Activated CD8-positive, alpha-beta T cell treated with anti-CD3 and anti-CD28 coated beads, Interleukin-2, amount 10 ng/mL, durations not matched to agents 7 days and 5 days (primary cell): Measurements from ENCODE around the gene ZDHHC6. TPM values are rescaled to one million over a fixed set of nuclear protein-coding genes. Genes with fewer than 3 reads are reported as not detected.
"Not testable (repeated sequence)": the region's sequence is repeated elsewhere in the genome, so short reads cannot be mapped to it uniquely, and the experiment has no call there.

Experiments used
- ATAC-seq: fragments of 150-1000 bp; cut with Tn5 transposase; one replicate; pipeline ENCODE4 v1.10.0; 2021; ENCODE audit warnings: moderate library complexity
- CTCF ChIA-PET: fragments of 350-600 bp; sonication (Branson Sonifier 250); formaldehyde crosslinking; loops from one replicate; lab custom pipeline; 2021; ENCODE audit warnings: antibody characterized with exemption; lab: Charles Lee
- POLR2A ChIA-PET: fragments of 350-600 bp; sonication (Branson Sonifier 250); formaldehyde crosslinking; loops from one replicate; lab custom pipeline; 2021; ENCODE audit warnings: antibody characterized with exemption; lab: Charles Lee
- DNase-seq: peaks from one replicate; pipeline ENCODE4 v3.0.0-alpha.2; 2020
- H3K27ac Mint-ChIP-seq: one replicate; pipeline ENCODE4 v1.8.0; 2021; ENCODE audit warnings: mild to moderate bottlenecking, mixed read lengths
- H3K27me3 Mint-ChIP-seq: one replicate; pipeline ENCODE4 v1.8.0; 2021; ENCODE audit warnings: low read depth, mixed read lengths
- H3K36me3 Mint-ChIP-seq: one replicate; pipeline ENCODE4 v1.8.0; 2021; ENCODE audit warnings: low read depth, mixed read lengths
- H3K4me1 Mint-ChIP-seq: one replicate; pipeline ENCODE4 v1.8.0; 2021; ENCODE audit warnings: low read depth, mixed read lengths
- H3K4me3 Mint-ChIP-seq: one replicate; pipeline ENCODE4 v1.8.0; 2021; ENCODE audit warnings: mild to moderate bottlenecking, mixed read lengths
- H3K9me3 Mint-ChIP-seq: one replicate; pipeline ENCODE4 v1.8.0; 2022; ENCODE audit warnings: mixed read lengths; ENCODE audit not compliant: insufficient read depth
- total RNA-seq, 2 experiments: library from RNA; stranded (reverse); gene quantifications; one replicate each; pipeline ENCODE4 v1.2.3, GENCODE V29; 2021

Gene ZDHHC6
- total RNA-seq, 2 experiments from 2014 or later = 49.0 to 51.5 TPM

DNA sequence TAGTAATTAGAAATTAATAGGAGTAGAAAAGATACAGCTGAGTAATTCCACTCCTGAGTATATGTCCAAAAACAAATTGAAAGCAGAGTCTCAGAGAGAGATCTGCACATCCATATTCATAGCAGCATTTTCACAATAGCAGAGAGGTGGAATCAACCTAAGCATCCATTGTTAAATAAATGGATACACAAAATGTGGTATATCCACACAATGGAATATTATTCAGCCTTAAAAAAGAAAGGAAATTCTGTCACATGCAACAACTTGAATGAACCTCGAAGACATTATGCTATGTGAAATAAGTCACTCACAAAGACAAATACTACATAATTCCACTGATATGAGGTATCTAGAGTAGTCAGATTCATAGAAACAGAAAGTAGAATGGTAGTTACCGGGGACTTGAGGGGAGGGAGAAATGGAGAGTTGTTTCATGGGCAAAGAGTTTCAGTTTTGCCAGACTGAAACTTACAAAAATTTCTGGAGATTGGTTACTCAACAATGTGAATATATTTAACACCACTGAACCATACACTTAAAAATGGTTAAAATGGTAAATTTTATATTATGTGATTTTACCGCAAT lies 18.7 kb upstream of the ZDHHC6 start:
- ChIA-PET POLR2A (interaction anchor here (1.5 kb wide), 1 partner anchor 18 kb away, joined by 5 read pairs; the partner anchor contains the start of genes VTI1A and ZDHHC6), CTCF (interaction anchor here (0.6 kb wide), 1 partner anchor 332 kb away, joined by 3 read pairs; no protein-coding TSS in a partner anchor)
- no peak overlapping the region for H3K27ac Mint-ChIP-seq

DNA sequence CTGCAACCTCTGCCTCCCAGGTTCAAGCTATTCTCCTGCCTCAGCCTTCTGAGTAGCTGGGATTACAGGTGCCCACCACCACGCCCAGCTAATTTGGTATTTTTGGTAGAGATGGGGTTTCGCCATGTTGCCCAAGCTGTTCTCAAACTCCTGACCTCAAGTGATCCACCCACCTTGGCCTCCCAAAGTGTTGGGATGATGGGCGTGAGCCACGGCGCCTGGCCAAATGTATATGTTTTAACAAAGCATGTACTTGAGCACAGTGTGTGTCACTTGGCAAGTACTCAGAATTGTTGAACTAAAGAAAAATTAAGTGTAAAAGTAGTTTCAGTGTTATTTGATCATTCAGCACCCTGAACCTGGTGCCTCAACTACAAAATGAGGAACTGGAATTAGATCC lies 17.4 kb upstream of the ZDHHC6 start:
- not testable (repeated sequence) for DNase-seq, H3K4me1 Mint-ChIP-seq, H3K27me3 Mint-ChIP-seq, ATAC-seq, H3K4me3 Mint-ChIP-seq, H3K9me3 Mint-ChIP-seq, H3K27ac Mint-ChIP-seq
- ChIA-PET CTCF (interaction anchor here (2.0 kb wide), 1 partner anchor 8 kb away, joined by 11 read pairs; no protein-coding TSS in a partner anchor), POLR2A (interaction anchor here (1.5 kb wide), 1 partner anchor 17 kb away, joined by 5 read pairs; the partner anchor contains the start of genes VTI1A and ZDHHC6)
- H3K36me3 Mint-ChIP-seq = peaks cover 40% of the 10 kb centered on the region

More for the DNA sequence above, 18.7 kb upstream of the ZDHHC6 start:
- H3K27me3 Mint-ChIP-seq = no peaks in the 10 kb centered on the region
- H3K9me3 Mint-ChIP-seq = no peaks in the 10 kb centered on the region
- H3K36me3 Mint-ChIP-seq = peaks cover 36% of the 10 kb centered on the region
- peaks cover 2% of the 10 kb centered on the region for H3K4me1 Mint-ChIP-seq
- DNase-seq (no peak), ATAC-seq (no peak)
- H3K4me3 Mint-ChIP-seq = no peak overlapping the region

DNA sequence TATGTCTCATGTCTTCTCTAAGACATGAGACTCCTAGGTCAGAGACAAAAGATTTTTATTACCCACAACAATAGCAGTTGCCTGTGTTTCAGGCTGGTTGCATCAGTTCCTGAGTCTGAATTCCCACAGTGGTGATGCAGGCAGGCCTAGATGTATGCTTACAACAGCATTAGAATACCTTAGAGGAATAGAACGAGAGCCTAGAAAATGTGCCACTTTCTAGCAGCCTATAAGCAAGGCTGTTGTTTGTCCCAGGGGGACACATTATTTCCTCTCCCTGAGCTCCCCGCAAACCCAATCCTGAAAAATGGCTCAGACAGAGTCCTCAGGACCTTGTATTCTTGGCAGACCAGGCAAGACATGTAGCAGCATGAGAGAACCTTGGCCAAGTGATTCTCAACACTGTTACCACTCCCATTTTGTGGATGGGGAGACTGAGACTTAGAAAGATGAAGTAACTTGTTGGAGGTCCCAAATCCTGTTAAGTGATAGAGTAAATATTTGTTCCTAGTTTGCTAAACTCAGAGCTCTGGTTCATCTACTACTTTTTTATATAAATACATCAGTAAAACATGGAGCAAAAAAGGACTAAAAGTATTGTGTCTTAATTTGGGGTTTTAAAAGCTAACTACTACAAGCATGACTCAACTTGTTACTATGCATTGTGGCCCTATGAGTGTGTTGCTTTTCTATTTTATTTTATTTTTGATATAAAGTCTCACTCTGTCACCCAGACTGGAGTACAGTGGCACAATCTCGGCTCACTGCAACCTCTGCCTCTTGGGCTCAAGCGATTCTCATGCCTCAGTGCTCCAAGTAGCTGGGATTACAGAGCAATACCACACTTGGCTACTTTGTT lies 14.5 kb upstream of the ZDHHC6 start:
- H3K4me1 Mint-ChIP-seq = peaks cover 2% of the 10 kb centered on the region
- H3K36me3 Mint-ChIP-seq = peaks cover 39% of the 10 kb centered on the region
- POLR2A ChIA-PET = no interaction called here
- H3K4me3 Mint-ChIP-seq = no peak overlapping the region
- H3K27me3 Mint-ChIP-seq = no peaks in the 10 kb centered on the region
- CTCF ChIA-PET = interaction anchor here (0.5 to 2.9 kb wide), 2 partner anchors 10 to 11 kb away, joined by 4 to 14 read pairs; no protein-coding TSS in a partner anchor
- DNase-seq (peak; percentile 25), ATAC-seq (peak; percentile 42)
- H3K9me3 Mint-ChIP-seq = no peaks in the 10 kb centered on the region
- H3K27ac Mint-ChIP-seq = peak overlapping the region; percentile 6

DNA sequence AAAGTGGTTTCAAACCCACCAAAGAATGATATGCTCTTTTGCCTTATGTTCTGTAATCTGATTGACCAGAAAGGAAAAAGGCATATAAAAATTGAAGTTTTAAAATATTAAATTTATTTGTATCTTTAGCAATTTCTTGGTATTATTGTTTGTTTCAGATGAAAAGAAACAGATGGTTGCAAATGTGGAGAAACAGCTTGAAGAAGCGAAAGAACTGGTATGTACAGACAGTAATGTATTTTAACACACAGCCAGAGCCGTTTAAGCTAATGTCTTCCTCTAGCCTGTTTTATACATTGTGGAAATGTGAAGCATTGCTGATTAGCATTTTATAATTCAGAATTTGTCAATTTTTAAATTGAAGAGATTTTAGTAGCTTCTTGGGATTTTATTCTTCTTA lies 13.7 kb upstream of the ZDHHC6 start:
- DNase-seq (no peak), ATAC-seq (no peak)
- no peak overlapping the region for H3K27ac Mint-ChIP-seq
- CTCF ChIA-PET = interaction anchor here (2.9 kb wide), 1 partner anchor 12 kb away, joined by 14 read pairs; no protein-coding TSS in a partner anchor
- H3K36me3 Mint-ChIP-seq = peaks cover 37% of the 10 kb centered on the region
- H3K27me3 Mint-ChIP-seq = no peaks in the 10 kb centered on the region
- H3K9me3 Mint-ChIP-seq = no peaks in the 10 kb centered on the region
- POLR2A ChIA-PET = no interaction called here
- peaks cover 5% of the 10 kb centered on the region for H3K4me1 Mint-ChIP-seq
- H3K4me3 Mint-ChIP-seq = no peak overlapping the region

DNA sequence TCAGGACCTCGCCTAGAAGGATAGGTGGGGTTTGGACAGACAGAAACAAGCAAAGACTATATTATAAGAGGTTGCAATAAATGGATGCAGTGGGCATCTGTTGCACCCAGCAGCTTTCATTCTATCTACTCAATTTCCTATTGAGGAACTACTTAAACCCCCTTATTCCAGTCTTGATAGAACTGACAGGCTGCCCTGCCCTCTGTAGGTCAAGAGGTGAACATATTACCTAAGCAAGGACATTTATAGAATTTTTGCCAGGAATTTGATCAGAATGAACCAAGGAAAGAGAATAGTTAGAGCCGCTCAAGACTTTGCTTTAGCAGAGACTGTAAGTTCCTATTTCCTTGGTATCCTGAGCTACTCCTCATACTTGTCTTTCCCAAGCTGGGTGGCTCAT lies 9.8 kb upstream of the ZDHHC6 start:
- peaks cover 5% of the 10 kb centered on the region for H3K4me1 Mint-ChIP-seq

DNA sequence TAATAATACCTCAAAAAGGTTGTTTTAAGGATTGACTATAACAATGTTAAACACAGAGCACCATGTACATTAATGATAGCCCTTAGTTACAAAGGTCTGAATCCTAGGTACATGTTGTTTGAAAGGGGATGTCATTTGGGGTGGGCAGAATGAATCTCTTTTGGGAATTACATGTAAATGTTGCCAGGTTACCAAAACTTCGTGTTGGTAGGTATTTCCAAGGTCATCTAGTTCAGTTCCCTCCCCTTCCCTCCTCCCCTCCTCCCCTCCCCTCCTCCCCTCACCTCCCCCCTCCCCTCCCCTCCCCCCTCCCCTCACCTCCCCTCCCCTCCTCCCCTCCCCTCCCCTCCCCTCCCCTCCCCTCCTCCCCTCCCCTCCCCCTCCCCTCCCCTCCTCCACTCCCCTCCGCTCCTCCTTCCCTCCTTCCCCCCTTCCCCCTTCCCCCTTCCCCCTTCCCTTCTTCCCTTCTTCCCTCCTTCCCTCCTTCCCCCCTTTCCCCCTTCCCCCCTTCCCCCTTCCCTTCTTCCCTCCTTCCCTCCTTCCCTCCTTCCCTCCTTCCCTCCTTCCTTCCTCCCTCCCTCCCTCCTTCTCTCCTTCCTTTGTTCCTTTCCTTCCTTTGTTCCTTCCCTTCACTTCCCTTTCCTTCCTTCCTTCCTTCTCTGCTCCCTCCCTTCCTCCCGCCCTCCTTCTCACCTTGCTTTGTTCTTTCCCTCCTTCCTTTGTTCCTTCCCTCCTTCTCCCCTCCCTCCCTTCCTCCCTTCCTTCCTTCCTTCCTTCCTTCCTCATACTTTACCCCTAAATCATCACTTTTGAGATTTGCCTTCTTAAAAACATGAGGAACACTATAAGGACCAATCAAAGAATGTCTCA lies 8.4 kb upstream of the ZDHHC6 start:
- peaks cover 15% of the 10 kb centered on the region for H3K36me3 Mint-ChIP-seq
- H3K9me3 Mint-ChIP-seq = no peaks in the 10 kb centered on the region
- no peak overlapping the region for H3K27ac Mint-ChIP-seq
- POLR2A ChIA-PET = interaction anchor here (1.9 kb wide), 1 partner anchor 8 kb away, joined by 11 read pairs; the partner anchor contains the start of genes VTI1A and ZDHHC6
- no peak overlapping the region for H3K4me3 Mint-ChIP-seq
- CTCF ChIA-PET = interaction anchor here (0.9 to 1.3 kb wide), 2 partner anchors 16 to 17 kb away, joined by 4 to 7 read pairs; no protein-coding TSS in a partner anchor
- no peak for ATAC-seq
- H3K4me1 Mint-ChIP-seq = peaks cover 3% of the 10 kb centered on the region
- H3K27me3 Mint-ChIP-seq = no peaks in the 10 kb centered on the region
- DNase-seq = no peak

More for the DNA sequence above, 9.8 kb upstream of the ZDHHC6 start:
- ChIA-PET POLR2A (interaction anchor here (1.9 kb wide), 1 partner anchor 10 kb away, joined by 11 read pairs; the partner anchor contains the start of genes VTI1A and ZDHHC6), CTCF (interaction anchor here (0.8 to 1.6 kb wide), 4 partner anchors 9 to 22 kb away, joined by 3 to 5 read pairs (median 4); partner anchors contain the start of gene VTI1A)
- Mint-ChIP-seq H3K27ac (no peak overlapping the region), H3K9me3 (no peaks in the 10 kb centered on the region), H3K27me3 (no peaks in the 10 kb centered on the region), H3K36me3 (peaks cover 15% of the 10 kb centered on the region), H3K4me3 (no peak overlapping the region)
- DNase-seq (no peak), ATAC-seq (peak; percentile 49)

DNA sequence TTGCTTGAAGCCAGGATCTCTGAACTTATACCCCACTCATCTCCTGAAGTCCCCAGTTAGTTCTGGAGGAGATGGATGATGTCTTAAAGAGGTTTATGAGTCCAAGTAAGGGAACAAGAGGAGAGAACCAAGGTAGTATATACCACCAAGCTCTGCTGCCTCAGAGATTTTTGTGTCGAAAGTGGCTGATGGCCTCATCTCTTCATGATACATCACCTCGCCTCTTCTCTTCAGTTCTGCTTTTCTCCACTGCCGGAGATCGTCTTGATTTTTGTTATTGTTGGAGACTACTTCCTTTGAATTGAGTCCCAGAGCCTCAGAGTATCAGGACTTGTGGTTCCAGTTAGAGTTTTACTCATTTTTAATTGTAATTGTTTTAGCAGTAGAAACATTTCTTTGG lies 2.2 kb upstream of the ZDHHC6 start:
- ChIA-PET POLR2A (interaction anchor here (3.2 kb wide), 1 partner anchor 74 kb away, joined by 37 read pairs; the partner anchor contains the start of gene ACSL5), CTCF (interaction anchor here (1.1 to 1.9 kb wide), 3 partner anchors 13 to 26 kb away, joined by 3 to 7 read pairs (median 3); no protein-coding TSS in a partner anchor)
- Mint-ChIP-seq H3K9me3 (no peaks in the 10 kb centered on the region), H3K36me3 (peaks cover 39% of the 10 kb centered on the region), H3K27ac (no peak overlapping the region), H3K27me3 (no peaks in the 10 kb centered on the region), H3K4me1 (peaks cover 33% of the 10 kb centered on the region), H3K4me3 (peak overlapping the region; percentile 89)
- DNase-seq = no peak
- ATAC-seq = no peak

DNA sequence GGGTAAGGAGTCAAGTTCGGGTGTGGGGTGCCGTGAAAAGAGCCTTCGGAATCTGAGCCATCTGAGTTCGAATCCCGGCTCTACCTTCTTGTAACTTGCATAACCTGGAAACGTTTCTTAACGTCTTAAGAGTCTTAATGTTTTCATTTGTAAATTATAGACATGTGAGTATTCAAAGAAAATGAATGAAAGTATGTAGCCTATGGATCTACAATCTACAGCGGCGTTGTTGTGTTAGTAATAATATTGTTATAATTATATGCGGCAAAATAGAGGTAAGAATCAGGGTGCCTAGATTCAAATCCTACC lies 860 bp upstream of the ZDHHC6 start:
- Mint-ChIP-seq H3K9me3 (no peaks in the 10 kb centered on the region), H3K4me3 (peak overlapping the region; percentile 89), H3K27me3 (no peaks in the 10 kb centered on the region), H3K27ac (peak overlapping the region; percentile 96), H3K4me1 (peaks cover 37% of the 10 kb centered on the region), H3K36me3 (peaks cover 38% of the 10 kb centered on the region)
- DNase-seq = no peak
- ChIA-PET CTCF (interaction anchor here (0.8 to 1.8 kb wide), 4 partner anchors 9 to 73 kb away, joined by 3 to 8 read pairs (median 4); partner anchors contain the start of gene ACSL5), POLR2A (interaction anchor here (0.6 to 3.2 kb wide), 11 partner anchors 9 to 72 kb away, joined by 3 to 37 read pairs (median 6); partner anchors contain the start of gene ACSL5)
- no peak for ATAC-seq

DNA sequence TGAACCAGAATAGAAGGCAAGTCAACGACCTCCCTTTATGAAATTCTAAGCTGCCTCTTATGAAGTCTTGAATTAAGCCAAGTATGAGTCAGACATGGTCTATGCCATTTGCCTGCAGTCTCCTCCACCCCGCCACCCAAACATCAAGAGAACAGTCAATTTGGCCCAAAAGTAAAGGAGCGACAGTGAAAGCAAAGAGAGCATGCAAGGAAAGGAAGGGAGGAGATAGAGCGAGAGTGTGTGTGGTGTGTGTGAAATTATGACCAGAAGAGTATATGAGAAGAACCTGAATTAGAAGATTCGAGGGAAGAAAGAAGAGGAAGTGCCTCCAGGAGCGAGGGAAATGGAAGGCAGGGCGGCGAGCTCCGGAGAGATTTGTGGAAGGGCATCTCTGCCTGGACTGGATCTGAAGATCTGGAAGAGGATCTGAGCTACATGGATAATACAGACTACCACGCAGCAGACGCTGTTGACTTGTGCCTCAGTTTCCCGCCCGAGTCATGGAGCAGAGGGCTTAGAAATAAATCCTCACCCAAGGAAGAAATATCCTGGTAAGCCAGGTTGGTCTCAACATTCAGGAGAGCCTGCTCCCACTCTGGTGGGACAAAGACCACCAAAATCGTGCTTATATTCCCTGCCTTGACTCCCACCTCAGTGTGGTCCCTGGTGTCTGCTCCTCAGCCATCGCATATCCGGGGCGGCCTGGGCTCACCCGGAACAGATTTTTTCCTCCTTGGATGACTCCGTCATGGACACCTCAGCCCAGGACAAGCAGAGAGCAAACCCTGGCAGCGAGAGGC lies 459 bp downstream of the ZDHHC6 start:
- H3K9me3 Mint-ChIP-seq = no peaks in the 10 kb centered on the region
- H3K36me3 Mint-ChIP-seq = peaks cover 47% of the 10 kb centered on the region
- no peak for DNase-seq
- CTCF ChIA-PET = interaction anchor here (0.7 to 2.2 kb wide), 8 partner anchors 11 to 308 kb away, joined by 3 to 8 read pairs (median 3); partner anchors contain the start of genes ACSL5 and GPAM
- H3K27me3 Mint-ChIP-seq = no peaks in the 10 kb centered on the region
- peak overlapping the region; percentile 96 for H3K27ac Mint-ChIP-seq
- ATAC-seq = no peak
- peak overlapping the region; percentile 89 for H3K4me3 Mint-ChIP-seq
- POLR2A ChIA-PET = interaction anchor here (0.6 to 3.2 kb wide), 13 partner anchors 9 to 647 kb away, joined by 3 to 37 read pairs (median 5); partner anchors contain the start of genes ACSL5 and GPAM
- peaks cover 44% of the 10 kb centered on the region for H3K4me1 Mint-ChIP-seq

DNA sequence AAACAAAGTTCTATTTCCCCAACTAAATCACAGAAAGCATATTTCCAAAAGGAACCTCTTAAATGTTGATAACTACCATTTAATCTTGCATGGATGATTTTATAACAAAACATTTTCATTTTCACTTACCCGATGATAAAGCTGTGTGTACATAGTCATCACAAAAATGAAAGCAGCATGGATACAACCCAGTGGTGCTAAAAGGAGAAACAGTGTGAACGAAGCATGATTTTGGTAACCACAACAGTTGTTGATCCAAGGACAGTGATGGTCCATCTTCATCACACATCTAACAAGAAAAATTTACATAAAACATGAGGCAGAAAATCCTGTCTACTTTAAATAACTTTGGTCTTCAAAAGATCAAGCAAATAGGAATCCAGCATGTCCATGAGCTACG lies 4.7 kb downstream of the ZDHHC6 start:
- H3K4me1 Mint-ChIP-seq = peaks cover 33% of the 10 kb centered on the region

More for the DNA sequence above, 4.7 kb downstream of the ZDHHC6 start:
- Mint-ChIP-seq H3K9me3 (no peaks in the 10 kb centered on the region), H3K27ac (peak overlapping the region; percentile 17), H3K4me3 (no peak overlapping the region), H3K27me3 (no peaks in the 10 kb centered on the region), H3K36me3 (peaks cover 46% of the 10 kb centered on the region)
- no peak for ATAC-seq
- no peak for DNase-seq
- ChIA-PET POLR2A (no interaction called here), CTCF (interaction anchor here (2.6 kb wide), 1 partner anchor 30 kb away, joined by 8 read pairs; no protein-coding TSS in a partner anchor)
